Central memory CD8-positive, alpha-beta T cell (primary cell): ENCODE data around the gene KRTAP27-1.

Experiments used
- ATAC-seq: fragments of 150-1000 bp; cut with Tn5 transposase; replicated peaks from 2 replicates; pipeline ENCODE4 v1.10.0; 2022; ENCODE audit warnings: mild to moderate bottlenecking, moderate FRiP score, moderate number of reproducible peaks; ENCODE audit not compliant: poor library complexity, severe bottlenecking; ENCODE audit errors: extremely low read depth
- DNase-seq, 2 donors: peaks; one replicate each; pipeline ENCODE4 v3.0.0; 2021; ENCODE audit warnings: low spot score in 2 of 2
- H3K27ac Mint-ChIP-seq: one replicate; pipeline ENCODE4 v1.8.0; 2022; ENCODE audit warnings: low read depth, mild to moderate bottlenecking, moderate library complexity, mixed read lengths
- H3K27me3 Mint-ChIP-seq: one replicate; pipeline ENCODE4 v1.8.0; 2022; ENCODE audit warnings: mixed read lengths
- H3K36me3 Mint-ChIP-seq: one replicate; pipeline ENCODE4 v1.8.0; 2022; ENCODE audit warnings: mild to moderate bottlenecking, moderate library complexity, mixed read lengths; ENCODE audit not compliant: insufficient read depth
- H3K4me1 Mint-ChIP-seq: one replicate; pipeline ENCODE4 v1.8.0; 2022; ENCODE audit warnings: mixed read lengths
- H3K4me3 Mint-ChIP-seq: one replicate; pipeline ENCODE4 v1.8.0; 2022; ENCODE audit warnings: mild to moderate bottlenecking, moderate library complexity, mixed read lengths
- H3K9me3 Mint-ChIP-seq: one replicate; pipeline ENCODE4 v1.8.0; 2022; ENCODE audit warnings: mixed read lengths

Gene KRTAP27-1, protein sequence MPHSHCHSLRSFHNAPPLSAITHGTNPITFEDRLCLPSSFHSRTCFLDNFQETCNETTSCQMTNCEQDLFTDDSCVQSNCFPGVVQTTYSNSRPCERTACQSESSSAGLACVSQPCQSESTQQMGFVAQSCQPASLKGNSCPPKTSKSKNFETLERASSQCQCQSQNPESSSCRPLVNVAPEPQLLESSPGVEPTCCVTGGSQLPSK

DNA sequence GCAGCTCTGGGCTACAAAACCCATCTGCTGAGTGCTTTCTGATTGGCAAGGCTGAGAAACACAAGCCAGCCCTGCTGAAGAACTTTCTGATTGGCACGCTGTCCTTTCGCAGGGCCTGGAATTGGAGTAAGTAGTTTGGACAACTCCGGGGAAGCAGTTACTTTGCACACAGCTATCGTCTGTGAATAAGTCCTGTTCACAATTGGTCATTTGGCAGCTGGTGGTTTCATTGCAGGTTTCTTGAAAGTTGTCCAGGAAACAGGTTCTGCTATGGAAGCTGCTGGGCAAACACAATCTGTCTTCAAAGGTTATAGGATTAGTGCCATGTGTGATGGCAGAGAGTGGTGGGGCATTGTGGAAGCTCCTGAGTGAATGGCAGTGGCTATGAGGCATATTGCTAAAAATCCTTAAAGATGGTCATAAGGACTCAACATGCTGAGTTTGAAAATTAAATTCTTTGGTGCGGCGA is at the start of gene KRTAP27-1:
KRTAP27-1 (minus strand) TSS at position 419 of the 469 bp plus-strand sequence; CDS start at position 393, 26 bp downstream.
- DNase-seq, result no peak
- Mint-ChIP-seq H3K27ac (no peak within 1 kb of the TSS), H3K36me3 (no peaks in the 10 kb centered on the region), H3K9me3 (no peaks in the 10 kb centered on the region), H3K4me1 (no peaks in the 10 kb centered on the region), H3K4me3 (no peak within 1 kb of the TSS), H3K27me3 (no peaks in the 10 kb centered on the region)
- ATAC-seq, result no peak

GRCh38 chr21:30382201-30382600 is 44.7 kb upstream of the KRTAP27-1 start:
- Mint-ChIP-seq H3K27ac (no peak overlapping the region), H3K4me1 (no peaks in the 10 kb centered on the region), H3K4me3 (no peak overlapping the region), H3K36me3 (no peaks in the 10 kb centered on the region), H3K27me3 (no peaks in the 10 kb centered on the region), H3K9me3 (peaks cover 6% of the 10 kb centered on the region)
- no peak for ATAC-seq
- no peak for DNase-seq

- no peaks in the 10 kb centered on the region for H3K27me3 Mint-ChIP-seq
- ATAC-seq, result no peak
- DNase-seq, result no peak
- H3K27ac Mint-ChIP-seq, result no peak within 1 kb of the TSS
- no peaks in the 10 kb centered on the region for H3K36me3 Mint-ChIP-seq
- H3K9me3 Mint-ChIP-seq, result peaks cover 5% of the 10 kb centered on the region
- H3K4me1 Mint-ChIP-seq, result no peaks in the 10 kb centered on the region
- H3K4me3 Mint-ChIP-seq, result no peak within 1 kb of the TSS
Observed at GRCh38 chr21:30372139-30372770, 34.8 kb upstream of the KRTAP27-1 start, which contains the start of gene KRTAP13-2. KRTAP13-2 (minus strand) TSS chr21:30372271; CDS start chr21:30372213, 58 bp downstream.

- H3K4me3 Mint-ChIP-seq, result no peak overlapping the region
- no peaks in the 10 kb centered on the region for H3K36me3 Mint-ChIP-seq
- ATAC-seq, result no peak
- H3K4me1 Mint-ChIP-seq, result no peaks in the 10 kb centered on the region
- H3K9me3 Mint-ChIP-seq, result peaks cover 5% of the 10 kb centered on the region
- H3K27me3 Mint-ChIP-seq, result no peaks in the 10 kb centered on the region
- no peak overlapping the region for H3K27ac Mint-ChIP-seq
- no peak for DNase-seq
Observed at GRCh38 chr21:30355906-30356305, 18.4 kb upstream of the KRTAP27-1 start.

DNA sequence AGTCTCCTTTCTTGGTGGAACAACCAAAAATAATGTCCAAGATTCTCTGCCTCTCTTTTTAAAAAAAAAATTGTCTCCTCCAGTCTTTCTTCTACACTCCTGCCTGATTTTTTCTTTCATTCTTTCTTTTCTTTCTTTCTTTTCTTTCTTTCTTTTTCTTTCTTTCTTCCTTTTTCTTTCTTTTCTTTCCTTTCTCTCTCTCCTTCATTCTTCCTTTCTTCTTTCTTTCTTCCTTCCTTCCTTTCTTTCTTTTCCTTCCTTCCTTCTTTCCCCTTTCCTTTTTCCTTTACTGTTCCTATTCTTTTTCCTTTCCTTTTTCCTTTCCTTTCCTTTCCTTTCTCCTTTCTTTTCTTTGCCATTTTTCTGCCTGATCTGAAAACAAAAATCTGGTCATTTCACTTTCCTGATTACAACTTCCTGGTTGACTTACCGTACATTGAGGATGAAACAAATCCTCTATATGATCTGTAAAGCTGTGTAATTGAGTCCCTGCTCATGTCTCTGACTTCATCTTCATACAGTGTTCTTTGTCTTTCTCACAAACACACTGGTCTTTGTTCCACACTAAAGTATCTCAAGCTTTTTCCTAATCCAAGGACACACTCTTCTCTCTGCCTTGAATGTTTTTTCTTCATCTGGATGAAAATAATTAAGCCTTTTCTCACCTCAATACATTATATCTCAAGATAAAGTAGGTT is 17.0 kb upstream of the KRTAP27-1 start:
- Mint-ChIP-seq H3K4me1 (no peaks in the 10 kb centered on the region), H3K36me3 (no peaks in the 10 kb centered on the region), H3K4me3 (no peak overlapping the region), H3K9me3 (peaks cover 5% of the 10 kb centered on the region), H3K27ac (no peak overlapping the region), H3K27me3 (no peaks in the 10 kb centered on the region)
- DNase-seq, result no peak
- ATAC-seq, result no peak

- DNase-seq, result no peak
- H3K36me3 Mint-ChIP-seq, result no peaks in the 10 kb centered on the region
- H3K4me3 Mint-ChIP-seq, result no peak overlapping the region
- ATAC-seq, result no peak
- peaks cover 11% of the 10 kb centered on the region for H3K9me3 Mint-ChIP-seq
- no peak overlapping the region for H3K27ac Mint-ChIP-seq
- H3K4me1 Mint-ChIP-seq, result no peaks in the 10 kb centered on the region
- no peaks in the 10 kb centered on the region for H3K27me3 Mint-ChIP-seq
Observed at GRCh38 chr21:30351534-30351933, 14.0 kb upstream of the KRTAP27-1 start.

- peaks cover 9% of the 10 kb centered on the region for H3K9me3 Mint-ChIP-seq
- H3K27ac Mint-ChIP-seq, result no peak overlapping the region
- H3K4me3 Mint-ChIP-seq, result no peak overlapping the region
- no peaks in the 10 kb centered on the region for H3K36me3 Mint-ChIP-seq
- no peak for ATAC-seq
- H3K4me1 Mint-ChIP-seq, result no peaks in the 10 kb centered on the region
- no peak for DNase-seq
- H3K27me3 Mint-ChIP-seq, result no peaks in the 10 kb centered on the region
Observed at GRCh38 chr21:30349572-30349971, 12.1 kb upstream of the KRTAP27-1 start.

DNA sequence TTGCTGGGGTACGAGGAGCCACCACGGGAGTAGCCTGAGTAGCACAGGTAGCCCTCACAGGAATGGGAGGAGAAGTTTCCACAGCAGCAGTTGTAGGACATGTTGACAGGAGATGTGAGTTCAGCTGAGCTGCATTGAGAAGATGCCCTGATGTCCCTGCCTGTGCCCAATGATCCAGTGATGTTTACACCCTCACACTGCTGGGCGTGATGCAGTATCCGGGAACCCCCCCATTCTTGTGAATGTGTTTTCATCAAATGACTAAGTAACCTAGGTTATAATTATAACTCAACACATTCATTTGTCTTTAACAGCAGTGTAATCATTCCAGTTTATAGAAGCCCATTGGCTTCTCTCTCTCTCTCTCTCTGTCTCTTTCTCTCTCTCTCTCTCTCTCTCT is 11.0 kb upstream of the KRTAP27-1 start, which contains the start of gene KRTAP23-1:
KRTAP23-1 (minus strand) TSS at position 101 of the 400 bp plus-strand sequence; CDS start at position 101, 0 bp downstream.
- no peaks in the 10 kb centered on the region for H3K36me3 Mint-ChIP-seq
- no peaks in the 10 kb centered on the region for H3K4me1 Mint-ChIP-seq
- no peak within 1 kb of the TSS for H3K27ac Mint-ChIP-seq
- H3K4me3 Mint-ChIP-seq, result no peak within 1 kb of the TSS
- DNase-seq, result no peak
- no peaks in the 10 kb centered on the region for H3K27me3 Mint-ChIP-seq
- no peak for ATAC-seq
- H3K9me3 Mint-ChIP-seq, result peaks cover 6% of the 10 kb centered on the region

DNA sequence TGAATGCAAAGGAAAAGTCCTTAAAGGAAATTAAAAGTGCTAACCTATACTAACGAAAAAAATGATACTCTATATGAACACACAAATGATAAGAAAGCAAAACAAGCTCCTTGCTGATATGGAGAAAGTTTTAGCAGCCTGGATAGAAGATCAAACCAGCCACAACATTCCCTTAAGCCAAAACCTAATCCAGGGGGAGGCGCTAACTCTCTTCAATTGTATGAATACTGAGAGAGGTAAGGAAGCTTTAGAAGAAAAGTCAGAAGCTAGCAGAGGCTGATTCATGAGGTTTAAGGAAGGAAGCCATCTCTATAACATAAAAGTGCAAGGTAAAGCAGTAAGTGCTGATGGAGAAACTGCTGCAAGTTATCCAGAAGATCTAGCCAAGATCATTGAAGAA is 7.5 kb upstream of the KRTAP27-1 start:
- Mint-ChIP-seq H3K27ac (no peak overlapping the region), H3K4me1 (no peaks in the 10 kb centered on the region), H3K4me3 (no peak overlapping the region), H3K9me3 (peaks cover 6% of the 10 kb centered on the region), H3K27me3 (no peaks in the 10 kb centered on the region), H3K36me3 (no peaks in the 10 kb centered on the region)
- ATAC-seq (no peak), DNase-seq (no peak)

DNA sequence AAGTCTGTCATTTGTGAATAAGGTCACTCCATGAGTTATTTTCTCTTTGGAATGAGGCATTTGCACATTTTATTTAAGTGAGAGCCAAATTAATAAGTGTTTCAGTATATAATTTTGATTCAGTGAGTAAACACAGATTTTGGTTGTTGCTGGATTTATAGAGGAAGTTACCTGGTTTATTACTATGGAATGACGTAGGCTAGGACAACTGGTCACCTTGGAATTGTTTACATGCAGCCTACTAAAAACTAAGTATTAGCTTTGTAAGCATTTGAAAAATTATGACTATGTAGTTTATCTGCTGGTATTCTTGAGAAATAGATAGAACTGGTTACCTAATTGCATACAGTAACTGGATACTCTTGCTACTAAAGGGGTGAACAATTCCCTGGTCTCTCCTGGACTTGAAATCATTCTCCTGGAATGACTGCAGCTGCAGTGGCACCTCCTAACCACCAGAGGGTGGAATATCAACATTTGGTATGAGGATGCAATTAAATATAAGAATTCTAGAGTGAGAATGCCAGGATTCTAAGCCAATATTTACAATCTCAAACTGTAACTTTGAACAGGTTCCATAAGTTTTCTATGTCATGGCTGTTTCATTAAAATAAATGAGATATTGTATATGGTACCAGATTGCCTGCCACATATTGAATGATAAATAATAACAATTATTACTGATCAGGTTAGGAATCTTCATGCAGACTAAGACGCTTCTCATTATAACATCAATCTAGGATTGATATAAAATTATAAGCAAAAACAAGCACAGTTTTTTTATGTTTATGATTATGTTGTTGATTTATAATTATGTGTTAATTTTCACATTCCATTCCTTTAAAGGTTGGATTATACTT is 3.5 kb upstream of the KRTAP27-1 start:
- Mint-ChIP-seq H3K9me3 (no peaks in the 10 kb centered on the region), H3K4me1 (no peaks in the 10 kb centered on the region), H3K36me3 (no peaks in the 10 kb centered on the region), H3K4me3 (no peak overlapping the region), H3K27me3 (no peaks in the 10 kb centered on the region), H3K27ac (no peak overlapping the region)
- DNase-seq, result no peak
- no peak for ATAC-seq

DNA sequence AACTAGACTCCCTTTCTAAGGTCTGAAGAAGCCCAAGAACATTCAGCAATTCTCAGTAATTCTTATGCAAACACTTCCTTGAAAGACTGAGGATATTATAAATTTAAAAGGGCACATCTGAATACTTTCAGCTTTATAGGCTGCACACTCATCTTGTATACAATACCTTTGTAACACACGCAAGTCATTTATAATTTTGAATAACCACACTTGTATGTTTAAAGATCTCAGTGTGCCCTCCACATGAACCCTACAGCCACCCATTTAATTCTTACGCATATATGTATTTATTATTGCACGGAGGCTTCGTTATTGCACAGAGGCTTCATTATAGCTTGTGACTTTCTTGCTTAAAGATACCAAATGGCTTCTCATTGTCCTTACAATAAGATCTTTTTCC is 1.2 kb upstream of the KRTAP27-1 start:
- Mint-ChIP-seq H3K27me3 (no peaks in the 10 kb centered on the region), H3K4me1 (no peaks in the 10 kb centered on the region), H3K27ac (no peak overlapping the region), H3K9me3 (no peaks in the 10 kb centered on the region), H3K4me3 (no peak overlapping the region), H3K36me3 (no peaks in the 10 kb centered on the region)
- no peak for ATAC-seq
- DNase-seq, result no peak

DNA sequence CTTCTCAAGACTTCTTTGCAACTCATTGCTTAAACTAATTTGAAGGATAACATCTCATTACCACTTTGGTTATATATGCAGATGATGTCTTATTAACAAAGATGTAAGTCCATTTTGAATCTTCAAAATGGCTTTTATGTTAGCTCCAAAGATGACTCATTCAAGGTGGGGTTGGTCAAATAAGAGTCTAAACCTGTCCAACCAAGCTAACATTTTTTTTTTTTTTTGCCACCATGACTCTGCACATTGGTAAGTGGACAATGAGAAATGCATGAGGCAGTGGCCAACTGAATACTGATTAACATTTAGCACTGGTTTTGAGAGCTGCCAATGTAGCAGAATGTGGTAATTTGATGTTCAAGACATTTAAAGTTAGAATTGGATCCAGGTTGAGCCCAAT is 278 bp upstream of the KRTAP27-1 start:
- no peaks in the 10 kb centered on the region for H3K4me1 Mint-ChIP-seq
- no peak overlapping the region for H3K27ac Mint-ChIP-seq
- H3K9me3 Mint-ChIP-seq, result no peaks in the 10 kb centered on the region
- H3K4me3 Mint-ChIP-seq, result no peak overlapping the region
- no peaks in the 10 kb centered on the region for H3K36me3 Mint-ChIP-seq
- ATAC-seq, result no peak
- no peak for DNase-seq
- no peaks in the 10 kb centered on the region for H3K27me3 Mint-ChIP-seq
